Measurements from ENCODE around the gene MYO15B. TPM values are rescaled to one million over a fixed set of nuclear protein-coding genes. Genes with fewer than 3 reads are reported as not detected.

Gene MYO15B
- total and polyA plus RNA-seq, 2 of the 4 experiments (the other 2 are of a cell fraction), result 0.18 to 0.65 TPM

DNA sequence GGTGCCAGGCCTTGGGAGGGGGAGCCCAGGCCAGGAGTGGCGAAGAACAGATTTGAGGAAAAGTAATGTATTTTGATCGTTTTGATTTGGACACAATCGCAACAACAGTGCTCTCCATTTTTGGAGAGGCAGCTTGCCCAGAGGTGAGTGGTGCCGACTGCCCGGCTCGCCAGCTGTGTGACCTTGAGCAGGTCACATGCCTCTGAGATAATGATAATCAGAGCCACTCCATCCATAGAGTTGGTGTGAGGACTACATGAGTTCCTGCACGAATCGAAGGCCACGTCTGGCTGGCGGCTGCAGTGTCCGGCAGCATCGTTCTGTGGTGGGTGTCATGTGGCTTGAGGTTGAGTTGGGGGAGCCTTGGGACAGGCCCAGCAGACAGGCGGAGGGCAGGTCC is 41.4 kb upstream of the MYO15B start:
- H2AK5ac ChIP-seq (ENCODE audit: low read depth, low read length), result no peak overlapping the region
- dilution Hi-C loops (cut with HindIII; ENCODE audit: low sequenced_read_pairs, unreplicated experiment), result no loop called here
- no peak overlapping the region for H3K4me2 ChIP-seq (ENCODE audit: low read depth, low read length)
- no peak overlapping the region for H3K9ac ChIP-seq (ENCODE audit: low read depth, low read length)
- intact Hi-C loops (cut with micrococcal nuclease), result no loop called here
- no peak overlapping the region for H4K8ac ChIP-seq (ENCODE audit: low read depth in 2 of 2, low read length in 2 of 2)
- no peaks in the 10 kb centered on the region for H3K36me3 ChIP-seq (ENCODE audit: control insufficient read depth, insufficient read depth, low read length)
- no peak overlapping the region for H2AK9ac ChIP-seq (replicated peaks; ENCODE audit: low read depth, low read length, poor library complexity)
- 88% methylated on average over 4 of the region's 13 CpGs; no CpG with 5 or more reads in 1 of the 2 experiments for WGBS, 2 experiments (ENCODE audit: extremely low coverage in 2 of 2, insufficient read length in 1 of 2)
- H3K18ac ChIP-seq (ENCODE audit: low read depth, low read length), result no peak overlapping the region
- H2BK120ac ChIP-seq (ENCODE audit: low read depth, low read length), result no peak overlapping the region
- ATAC-seq (ENCODE audit: low read depth) (no peak), DNase-seq (no peak)
- H3K27me3 ChIP-seq (ENCODE audit: control insufficient read depth, insufficient read depth, low read length), result peaks cover 52% of the 10 kb centered on the region
- H3K4me1 ChIP-seq (ENCODE audit: control insufficient read depth, insufficient read depth, low read length), result no peaks in the 10 kb centered on the region
- H4K5ac ChIP-seq (ENCODE audit: low read depth, low read length), result no peak overlapping the region
- H3K14ac ChIP-seq (replicated peaks; ENCODE audit: low read depth, low read length), result no peak overlapping the region
- POLR2A ChIA-PET (ENCODE audit: unreplicated experiment), result no interaction called here
- H2BK5ac ChIP-seq (ENCODE audit: low read depth, low read length, poor library complexity, severe bottlenecking), result no peak overlapping the region
- no peak overlapping the region for H3K4ac ChIP-seq (ENCODE audit: low read depth, low read length)
- H3K9me3 ChIP-seq (ENCODE audit: control insufficient read depth, insufficient read depth, low read length), result no peaks in the 10 kb centered on the region
- in situ Hi-C loops (cut with MboI; ENCODE audit: low sequenced_read_pairs), result no loop called here
- no peaks in the 10 kb centered on the region for H3K79me1 ChIP-seq (ENCODE audit: low read depth in 1 of 2, low read length in 2 of 2)
- CTCF ChIA-PET, result no interaction called here
- no peak overlapping the region for H2BK20ac ChIP-seq (ENCODE audit: low read depth, low read length)
- no peaks in the 10 kb centered on the region for H4K20me1 ChIP-seq (ENCODE audit: insufficient read depth, low read length)
- TF ChIP-seq RFX5 (IDR thresholded peaks at IDR 0.05; ENCODE audit: low read depth, low read length) (no peak), BHLHE40 (IDR thresholded peaks at IDR 0.05; ENCODE audit: low read depth, low read length) (no peak), POLR2A (IDR thresholded peaks at IDR 0.05; ENCODE audit: low read depth, low read length) (no peak)
- no peak overlapping the region for H2AFZ ChIP-seq (replicated peaks; ENCODE audit: low read length, poor library complexity)
- no peak overlapping the region for H2BK15ac ChIP-seq (ENCODE audit: low read depth, low read length)
- H3K23ac ChIP-seq (ENCODE audit: low read depth, low read length), result no peak overlapping the region
- no peak overlapping the region for H3K4me3 ChIP-seq (ENCODE audit: insufficient read depth, low read depth, low read length)
- no TSS peak for BruUV-seq (replicated peaks)
- no peak overlapping the region for H3K27ac ChIP-seq (ENCODE audit: insufficient read depth, low read length)
- peaks cover 4% of the 10 kb centered on the region; the same call in 1 of the 2 replicates for H3K9me1 ChIP-seq (ENCODE audit: insufficient read depth, low read length)
- H4K91ac ChIP-seq (ENCODE audit: insufficient read depth, low read depth, low read length), result no peak overlapping the region
- H3K56ac ChIP-seq (ENCODE audit: extremely low read depth, insufficient read depth, low read length), result no peak overlapping the region

All from IMR-90 (cell line).